ENCODE data around the gene GALNT10.

DNA sequence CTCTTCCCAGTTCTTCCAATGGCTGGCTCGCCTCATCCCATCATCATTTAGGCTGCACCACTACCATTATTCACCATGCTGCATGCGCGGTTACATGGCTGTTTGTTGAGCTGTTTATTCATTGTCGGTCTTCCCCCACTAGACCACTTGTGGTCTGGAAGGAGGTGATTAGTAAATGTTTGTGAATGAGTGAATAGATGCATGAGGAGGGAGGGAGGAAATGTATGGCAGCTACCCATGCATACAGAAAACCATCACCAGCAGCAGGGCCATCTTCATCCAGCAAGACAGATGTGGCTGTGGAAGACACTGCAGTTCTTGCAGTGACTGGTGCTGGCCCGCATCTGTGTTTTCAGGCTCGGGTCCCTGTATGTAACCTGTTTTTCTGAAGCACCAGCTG is 141.9 kb downstream of the GALNT10 start:
- TF ChIP-seq, protein P1, sequence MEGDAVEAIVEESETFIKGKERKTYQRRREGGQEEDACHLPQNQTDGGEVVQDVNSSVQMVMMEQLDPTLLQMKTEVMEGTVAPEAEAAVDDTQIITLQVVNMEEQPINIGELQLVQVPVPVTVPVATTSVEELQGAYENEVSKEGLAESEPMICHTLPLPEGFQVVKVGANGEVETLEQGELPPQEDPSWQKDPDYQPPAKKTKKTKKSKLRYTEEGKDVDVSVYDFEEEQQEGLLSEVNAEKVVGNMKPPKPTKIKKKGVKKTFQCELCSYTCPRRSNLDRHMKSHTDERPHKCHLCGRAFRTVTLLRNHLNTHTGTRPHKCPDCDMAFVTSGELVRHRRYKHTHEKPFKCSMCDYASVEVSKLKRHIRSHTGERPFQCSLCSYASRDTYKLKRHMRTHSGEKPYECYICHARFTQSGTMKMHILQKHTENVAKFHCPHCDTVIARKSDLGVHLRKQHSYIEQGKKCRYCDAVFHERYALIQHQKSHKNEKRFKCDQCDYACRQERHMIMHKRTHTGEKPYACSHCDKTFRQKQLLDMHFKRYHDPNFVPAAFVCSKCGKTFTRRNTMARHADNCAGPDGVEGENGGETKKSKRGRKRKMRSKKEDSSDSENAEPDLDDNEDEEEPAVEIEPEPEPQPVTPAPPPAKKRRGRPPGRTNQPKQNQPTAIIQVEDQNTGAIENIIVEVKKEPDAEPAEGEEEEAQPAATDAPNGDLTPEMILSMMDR (IDR thresholded peaks at IDR 0.05): no peak
- TF ChIP-seq POLR2AphosphoS5 (IDR thresholded peaks at IDR 0.05; ENCODE audit: insufficient read depth in 1 of 2, low read depth in 1 of 2) (no peak), POLR2A (IDR thresholded peaks at IDR 0.05) (no peak)
